WTC11 (cell line): Measurements from ENCODE around the gene CHKA.

Source experiments
- ATF1 ChIP-seq: sonication (generic); formaldehyde crosslinking; IDR thresholded peaks from 2 replicates; pipeline ENCODE4 v1.8.1; 2023; ENCODE audit warnings: mild to moderate bottlenecking, moderate library complexity, missing genetic modification reagents
- ESRRA ChIP-seq: sonication (generic); formaldehyde crosslinking; IDR thresholded peaks from 2 replicates; pipeline ENCODE4 v1.8.1; 2022; ENCODE audit warnings: mild to moderate bottlenecking, missing genetic modification reagents, borderline replicate concordance
- ETV6 ChIP-seq: sonication (generic); formaldehyde crosslinking; IDR thresholded peaks from 2 replicates; pipeline ENCODE4 v1.8.1; 2022; ENCODE audit warnings: mild to moderate bottlenecking, missing genetic modification reagents
- FOXJ3 ChIP-seq: sonication (generic); formaldehyde crosslinking; IDR thresholded peaks from 2 replicates; pipeline ENCODE4 v1.9.0; 2021; ENCODE audit warnings: missing genetic modification reagents, mild to moderate bottlenecking, borderline replicate concordance
- FOXK1 ChIP-seq: sonication (generic); formaldehyde crosslinking; IDR thresholded peaks from 2 replicates; pipeline ENCODE4 v1.8.0; 2022; ENCODE audit warnings: mild to moderate bottlenecking, moderate library complexity, missing genetic modification reagents
- NFATC4 ChIP-seq: fragments of 250-450 bp; sonication (Bioruptor Pico); IDR thresholded peaks from 2 replicates; pipeline ENCODE4 v1.9.0; 2021; ENCODE audit warnings: mild to moderate bottlenecking
- RELA ChIP-seq: sonication (generic); formaldehyde crosslinking; IDR thresholded peaks from 2 replicates; pipeline ENCODE4 v1.8.1; 2022; ENCODE audit warnings: missing genetic modification reagents, mild to moderate bottlenecking, borderline replicate concordance
- SP1 ChIP-seq: sonication (generic); formaldehyde crosslinking; conservative IDR thresholded peaks from 2 replicates; pipeline ENCODE4 v1.8.1; 2022; ENCODE audit warnings: missing genetic modification reagents
- TP53 ChIP-seq: sonication (generic); formaldehyde crosslinking; IDR thresholded peaks from 2 replicates; pipeline ENCODE4 v1.8.1; 2023; ENCODE audit warnings: mild to moderate bottlenecking, missing genetic modification reagents
- ZNF263 ChIP-seq: sonication (generic); formaldehyde crosslinking; IDR thresholded peaks from 2 replicates; pipeline ENCODE4 v1.8.1; 2022; ENCODE audit warnings: low read depth, mild to moderate bottlenecking, moderate library complexity, missing genetic modification reagents
- TF ChIP-seq, protein P1 (sequence below): fragments of 200-600 bp; IDR thresholded peaks from 2 replicates; pipeline ENCODE4 v1.8.0; 2022; ENCODE audit warnings: antibody characterized with exemption
- TF ChIP-seq, protein P2 (sequence below): sonication (generic); formaldehyde crosslinking; conservative IDR thresholded peaks from 2 replicates; pipeline ENCODE4 v1.8.1; 2023; ENCODE audit warnings: mild to moderate bottlenecking, low read depth, missing genetic modification reagents, moderate library complexity
- TF ChIP-seq, protein P3 (sequence below): sonication (generic); formaldehyde crosslinking; IDR thresholded peaks from 2 replicates; pipeline ENCODE4 v1.8.0; 2022; ENCODE audit warnings: mild to moderate bottlenecking, missing genetic modification reagents
- TF ChIP-seq, protein P4 (sequence below): sonication (generic); formaldehyde crosslinking; IDR thresholded peaks from 2 replicates; pipeline ENCODE4 v1.8.0; 2022; ENCODE audit warnings: mild to moderate bottlenecking, missing genetic modification reagents

DNA sequence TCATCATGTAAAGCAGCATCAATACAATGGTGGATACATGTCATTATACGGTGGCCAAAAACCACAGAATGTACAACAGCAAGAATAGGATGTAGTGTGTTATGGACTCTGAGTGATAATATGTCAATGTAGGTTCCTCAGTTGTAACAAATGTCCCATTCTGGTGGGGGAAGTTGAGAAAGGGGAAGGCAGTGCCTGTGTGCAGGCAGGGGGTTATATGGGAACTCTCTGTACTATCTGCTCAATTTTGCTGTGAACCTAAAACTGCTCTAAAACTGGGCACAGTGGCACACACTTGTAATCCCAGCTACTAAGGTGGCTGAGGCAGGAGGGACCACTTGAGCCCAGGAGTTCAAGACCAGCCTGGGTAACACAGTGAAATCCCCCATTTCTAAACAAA, 5.9 kb downstream of the CHKA start:
- TF ChIP-seq, protein P1, sequence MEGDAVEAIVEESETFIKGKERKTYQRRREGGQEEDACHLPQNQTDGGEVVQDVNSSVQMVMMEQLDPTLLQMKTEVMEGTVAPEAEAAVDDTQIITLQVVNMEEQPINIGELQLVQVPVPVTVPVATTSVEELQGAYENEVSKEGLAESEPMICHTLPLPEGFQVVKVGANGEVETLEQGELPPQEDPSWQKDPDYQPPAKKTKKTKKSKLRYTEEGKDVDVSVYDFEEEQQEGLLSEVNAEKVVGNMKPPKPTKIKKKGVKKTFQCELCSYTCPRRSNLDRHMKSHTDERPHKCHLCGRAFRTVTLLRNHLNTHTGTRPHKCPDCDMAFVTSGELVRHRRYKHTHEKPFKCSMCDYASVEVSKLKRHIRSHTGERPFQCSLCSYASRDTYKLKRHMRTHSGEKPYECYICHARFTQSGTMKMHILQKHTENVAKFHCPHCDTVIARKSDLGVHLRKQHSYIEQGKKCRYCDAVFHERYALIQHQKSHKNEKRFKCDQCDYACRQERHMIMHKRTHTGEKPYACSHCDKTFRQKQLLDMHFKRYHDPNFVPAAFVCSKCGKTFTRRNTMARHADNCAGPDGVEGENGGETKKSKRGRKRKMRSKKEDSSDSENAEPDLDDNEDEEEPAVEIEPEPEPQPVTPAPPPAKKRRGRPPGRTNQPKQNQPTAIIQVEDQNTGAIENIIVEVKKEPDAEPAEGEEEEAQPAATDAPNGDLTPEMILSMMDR: no peak
- TF ChIP-seq, protein P2, sequence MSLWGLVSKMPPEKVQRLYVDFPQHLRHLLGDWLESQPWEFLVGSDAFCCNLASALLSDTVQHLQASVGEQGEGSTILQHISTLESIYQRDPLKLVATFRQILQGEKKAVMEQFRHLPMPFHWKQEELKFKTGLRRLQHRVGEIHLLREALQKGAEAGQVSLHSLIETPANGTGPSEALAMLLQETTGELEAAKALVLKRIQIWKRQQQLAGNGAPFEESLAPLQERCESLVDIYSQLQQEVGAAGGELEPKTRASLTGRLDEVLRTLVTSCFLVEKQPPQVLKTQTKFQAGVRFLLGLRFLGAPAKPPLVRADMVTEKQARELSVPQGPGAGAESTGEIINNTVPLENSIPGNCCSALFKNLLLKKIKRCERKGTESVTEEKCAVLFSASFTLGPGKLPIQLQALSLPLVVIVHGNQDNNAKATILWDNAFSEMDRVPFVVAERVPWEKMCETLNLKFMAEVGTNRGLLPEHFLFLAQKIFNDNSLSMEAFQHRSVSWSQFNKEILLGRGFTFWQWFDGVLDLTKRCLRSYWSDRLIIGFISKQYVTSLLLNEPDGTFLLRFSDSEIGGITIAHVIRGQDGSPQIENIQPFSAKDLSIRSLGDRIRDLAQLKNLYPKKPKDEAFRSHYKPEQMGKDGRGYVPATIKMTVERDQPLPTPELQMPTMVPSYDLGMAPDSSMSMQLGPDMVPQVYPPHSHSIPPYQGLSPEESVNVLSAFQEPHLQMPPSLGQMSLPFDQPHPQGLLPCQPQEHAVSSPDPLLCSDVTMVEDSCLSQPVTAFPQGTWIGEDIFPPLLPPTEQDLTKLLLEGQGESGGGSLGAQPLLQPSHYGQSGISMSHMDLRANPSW (CRISPR knock-in tag): no peak
- TF ChIP-seq NFATC4 (CRISPR knock-in tag): no peak
- TF ChIP-seq ZNF263 (CRISPR knock-in tag): no peak
- TF ChIP-seq, protein P3, sequence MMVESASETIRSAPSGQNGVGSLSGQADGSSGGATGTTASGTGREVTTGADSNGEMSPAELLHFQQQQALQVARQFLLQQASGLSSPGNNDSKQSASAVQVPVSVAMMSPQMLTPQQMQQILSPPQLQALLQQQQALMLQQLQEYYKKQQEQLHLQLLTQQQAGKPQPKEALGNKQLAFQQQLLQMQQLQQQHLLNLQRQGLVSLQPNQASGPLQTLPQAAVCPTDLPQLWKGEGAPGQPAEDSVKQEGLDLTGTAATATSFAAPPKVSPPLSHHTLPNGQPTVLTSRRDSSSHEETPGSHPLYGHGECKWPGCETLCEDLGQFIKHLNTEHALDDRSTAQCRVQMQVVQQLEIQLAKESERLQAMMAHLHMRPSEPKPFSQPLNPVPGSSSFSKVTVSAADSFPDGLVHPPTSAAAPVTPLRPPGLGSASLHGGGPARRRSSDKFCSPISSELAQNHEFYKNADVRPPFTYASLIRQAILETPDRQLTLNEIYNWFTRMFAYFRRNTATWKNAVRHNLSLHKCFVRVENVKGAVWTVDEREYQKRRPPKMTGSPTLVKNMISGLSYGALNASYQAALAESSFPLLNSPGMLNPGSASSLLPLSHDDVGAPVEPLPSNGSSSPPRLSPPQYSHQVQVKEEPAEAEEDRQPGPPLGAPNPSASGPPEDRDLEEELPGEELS (CRISPR knock-in tag): no peak
- no peak for TF ChIP-seq FOXJ3 (CRISPR knock-in tag)
- TF ChIP-seq RELA (CRISPR knock-in tag): no peak
- TF ChIP-seq SP1 (CRISPR knock-in tag): no peak
- TF ChIP-seq ATF1 (CRISPR knock-in tag): no peak
- no peak for TF ChIP-seq TP53 (CRISPR knock-in tag)
- no peak for TF ChIP-seq ESRRA (CRISPR knock-in tag)
- TF ChIP-seq, protein P4, sequence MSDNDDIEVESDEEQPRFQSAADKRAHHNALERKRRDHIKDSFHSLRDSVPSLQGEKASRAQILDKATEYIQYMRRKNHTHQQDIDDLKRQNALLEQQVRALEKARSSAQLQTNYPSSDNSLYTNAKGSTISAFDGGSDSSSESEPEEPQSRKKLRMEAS (CRISPR knock-in tag): no peak
- no peak for TF ChIP-seq ETV6 (CRISPR knock-in tag)
- TF ChIP-seq FOXK1 (CRISPR knock-in tag): no peak
